Neural cell (in vitro differentiated cells): ENCODE results near the gene NPEPPS.
"Not testable (repeated sequence)": the region's sequence is repeated elsewhere in the genome, so short reads cannot be mapped to it uniquely, and the experiment has no call there.

ENCODE experiments used
- CTCF ChIP-seq: fragments of 450-650 bp; IDR thresholded peaks from 2 replicates; pipeline ENCODE4 v1.5.1; 2014; ENCODE audit warnings: antibody characterized with exemption, mild to moderate bottlenecking, moderate library complexity; ENCODE audit not compliant: poor library complexity, severe bottlenecking
- EP300 ChIP-seq: fragments of 450-650 bp; conservative IDR thresholded peaks from 2 replicates; pipeline ENCODE4 v1.6.1; 2014; ENCODE audit warnings: antibody characterized with exemption, mild to moderate bottlenecking, moderate library complexity; ENCODE audit not compliant: poor library complexity, severe bottlenecking
- EZH2 ChIP-seq: fragments of 200-600, 300-800 bp; shearing (Covaris generic), sonication (generic); IDR thresholded peaks from 2 replicates; pipeline ENCODE4 v1.6.1; 2014; ENCODE audit warnings: antibody characterized with exemption, low read length, borderline replicate concordance, mild to moderate bottlenecking; ENCODE audit not compliant: insufficient read depth, poor library complexity, severe bottlenecking
- MXI1 ChIP-seq: fragments of 450-650 bp; conservative IDR thresholded peaks from 2 replicates; pipeline ENCODE4 v1.6.1; 2014; ENCODE audit warnings: antibody characterized with exemption, mild to moderate bottlenecking; ENCODE audit not compliant: poor library complexity, severe bottlenecking
- POLR2AphosphoS5 ChIP-seq: IDR thresholded peaks from 2 replicates; pipeline ENCODE4 v1.6.1; 2012
- RAD21 ChIP-seq: fragments of 450-650 bp; conservative IDR thresholded peaks from 2 replicates; pipeline ENCODE4 v1.6.1; 2014; ENCODE audit warnings: antibody characterized with exemption, mild to moderate bottlenecking, moderate library complexity
- REST ChIP-seq: IDR thresholded peaks from 2 replicates; pipeline ENCODE4 v1.6.1; 2012; ENCODE audit warnings: borderline replicate concordance
- SMC3 ChIP-seq: fragments of 450-650 bp; conservative IDR thresholded peaks from 2 replicates; pipeline ENCODE4 v1.6.1; 2014; ENCODE audit warnings: antibody characterized with exemption, mild to moderate bottlenecking, moderate library complexity; ENCODE audit not compliant: poor library complexity
- TAF1 ChIP-seq: IDR thresholded peaks from 2 replicates; pipeline ENCODE4 v1.6.1; 2012; ENCODE audit warnings: low read depth

- not testable (repeated sequence) for TF ChIP-seq REST, CTCF, EP300, POLR2AphosphoS5, TAF1, EZH2, MXI1, SMC3, RAD21
These were observed 41.7 kb downstream of the NPEPPS start for GRCh38 chr17:47572561-47572960.
